CD14-positive monocyte (primary cell): ENCODE measurements around the gene AGAP1. TPM values are rescaled to one million over a fixed set of nuclear protein-coding genes. Genes with fewer than 3 reads are reported as not detected.

Experiments
- DNase-seq, 3 donors: peaks; one replicate each; pipeline ENCODE4 v3.0.0-alpha.2; 2011 to 2022
- H2AFZ ChIP-seq: 2 replicates; pipeline ENCODE4 v1.6.0; 2012; ENCODE audit warnings: mild to moderate bottlenecking, low read depth, low read length, inconsistent platforms; ENCODE audit not compliant: insufficient read depth, poor library complexity, severe bottlenecking
- H3K27ac ChIP-seq, 2 donors: 1 replicate in 1 of 2; 2 replicates in 1 of 2; pipeline ENCODE4 v1.5.1; 2012 to 2013; ENCODE audit warnings: low read length in 2 of 2, control low read depth in 1 of 2, inconsistent platforms in 1 of 2, low read depth in 1 of 2, mild to moderate bottlenecking in 1 of 2
- H3K27me3 ChIP-seq, 2 donors: one replicate each; pipeline versions ENCODE4 v1.6.0 to v1.6.1; 2011 to 2013; ENCODE audit warnings: low read length in 2 of 2; ENCODE audit not compliant: control insufficient read depth in 2 of 2, insufficient read depth in 2 of 2
- H3K36me3 ChIP-seq, 2 donors: replicated peaks in 1 of 2; 1 replicate in 1 of 2; 2 replicates in 1 of 2; pipeline versions ENCODE4 v1.5.1 to v1.6.1; 2012 to 2013; ENCODE audit warnings: low read length in 2 of 2, control low read depth in 1 of 2, inconsistent platforms in 1 of 2, mild to moderate bottlenecking in 1 of 2; ENCODE audit not compliant: insufficient read depth in 2 of 2, control insufficient read depth in 1 of 2
- H3K4me1 ChIP-seq, 2 donors: 1 replicate in 1 of 2; 2 replicates in 1 of 2; pipeline versions ENCODE4 v1.5.1 to v1.6.1; 2012 to 2013; ENCODE audit warnings: low read length in 2 of 2, control low read depth in 1 of 2, inconsistent platforms in 1 of 2, mild to moderate bottlenecking in 1 of 2, moderate library complexity in 1 of 2; ENCODE audit not compliant: insufficient read depth in 2 of 2, control insufficient read depth in 1 of 2
- H3K4me2 ChIP-seq: replicated peaks from 2 replicates; pipeline ENCODE3; 2012; ENCODE audit warnings: low read length, moderate library complexity, mild to moderate bottlenecking; ENCODE audit not compliant: poor library complexity, severe bottlenecking; ENCODE audit errors: extremely low read depth
- H3K4me3 ChIP-seq, 3 experiments: fragments of 200-600 bp in 1 of 3; sonication (generic) in 1 of 3; replicated peaks in 1 of 3; 1 replicate in 2 of 3; 2 replicates in 1 of 3; pipeline ENCODE4 v1.5.1; 2011 to 2013; ENCODE audit warnings: low read length in 3 of 3, mild to moderate bottlenecking in 3 of 3, control low read depth in 2 of 3, low read depth in 2 of 3, inconsistent platforms in 1 of 3, moderate library complexity in 1 of 3
- H3K79me2 ChIP-seq: 2 replicates; pipeline ENCODE4 v1.6.0; 2012; ENCODE audit warnings: mild to moderate bottlenecking, control low read depth, inconsistent platforms, low read length, moderate library complexity; ENCODE audit not compliant: insufficient read depth
- H3K9ac ChIP-seq: 2 replicates; pipeline ENCODE4 v1.6.0; 2017; ENCODE audit warnings: low read length, mild to moderate bottlenecking; ENCODE audit not compliant: insufficient read depth, poor library complexity, severe bottlenecking
- H3K9me3 ChIP-seq, 2 donors: replicated peaks in 1 of 2; 1 replicate in 1 of 2; 2 replicates in 1 of 2; pipeline versions ENCODE4 v1.5.1 to v1.6.1; 2012 to 2013; ENCODE audit warnings: low read length in 2 of 2, control low read depth in 1 of 2; ENCODE audit not compliant: control insufficient read depth in 1 of 2, insufficient read depth in 1 of 2
- H4K20me1 ChIP-seq: 2 replicates; pipeline ENCODE4 v1.6.0; 2012; ENCODE audit warnings: mild to moderate bottlenecking, low read length, control low read depth, moderate library complexity; ENCODE audit not compliant: insufficient read depth
- H3K27ac Mint-ChIP-seq, 7 donors: one replicate each; pipeline ENCODE4 v1.8.0; 2020; ENCODE audit warnings: mild to moderate bottlenecking in 7 of 7, mixed read lengths in 7 of 7, moderate library complexity in 6 of 7, inconsistent platforms in 2 of 7
- H3K27me3 Mint-ChIP-seq, 3 donors: one replicate each; pipeline ENCODE4 v1.8.0; 2021 to 2022; ENCODE audit warnings: low read depth in 3 of 3, mild to moderate bottlenecking in 3 of 3, mixed read lengths in 3 of 3, moderate library complexity in 3 of 3, inconsistent platforms in 1 of 3
- H3K36me3 Mint-ChIP-seq, 2 donors: one replicate each; pipeline ENCODE4 v1.8.0; 2020; ENCODE audit warnings: mixed read lengths in 2 of 2, inconsistent platforms in 1 of 2, mild to moderate bottlenecking in 1 of 2
- H3K4me1 Mint-ChIP-seq: one replicate; pipeline ENCODE4 v1.8.0; 2020; ENCODE audit warnings: mild to moderate bottlenecking, mixed read lengths
- H3K4me3 Mint-ChIP-seq, 2 donors: one replicate each; pipeline ENCODE4 v1.8.0; 2020; ENCODE audit warnings: mild to moderate bottlenecking in 2 of 2, mixed read lengths in 2 of 2, moderate library complexity in 1 of 2
- H3K9me3 Mint-ChIP-seq, 7 donors: one replicate each; pipeline ENCODE4 v1.8.0; 2020 to 2022; ENCODE audit warnings: mixed read lengths in 7 of 7, mild to moderate bottlenecking in 6 of 7, moderate library complexity in 6 of 7, inconsistent platforms in 2 of 7
- CTCF ChIP-seq: fragments of 200-600 bp; IDR thresholded peaks from one replicate; pipeline ENCODE4 v1.8.0; 2022; ENCODE audit warnings: antibody characterized with exemption, mild to moderate bottlenecking
- WGBS: methylation state at CpG from one replicate; pipeline ENCODE4 v1.1.5; 2013; ENCODE audit warnings: missing lambda C conversion rate; ENCODE audit not compliant: insufficient coverage; 5-methylcytosine and 5-hydroxymethylcytosine counted together
- intact Hi-C, 2 donors: fragments of 100-400 bp; cut with micrococcal nuclease; formaldehyde crosslinking; loops; one replicate each; pipeline versions ENCODE4 v1.15.0 to v1.15.1; 2023
- polyA plus RNA-seq, 3 donors: library from polyadenylated mRNA; depleted of rRNA in 1 of 3; unstranded in 2 of 3; stranded (reverse) in 1 of 3; fragments of 300-500 nt in 2 of 3; fragments of >200 nt in 1 of 3; fragmentation: Illumina TruSeq in 2 of 3; gene quantifications; 1 replicate in 2 of 3; 2 replicates in 1 of 3; pipeline ENCODE4 v1.2.3, GENCODE V29; 2012 to 2021

AGAP1 gene
- polyA plus RNA-seq, 3 donors, result 0.12 TPM; not detected in 2

GRCh38 chr2:235611349-235611748 is 117.5 kb downstream of the AGAP1 start:
- Histone ChIP-seq H3K9me3 (no peaks in the 10 kb centered on the region), H4K20me1 (no peaks in the 10 kb centered on the region), H3K9ac (no peak overlapping the region), H2AFZ (no peak overlapping the region), H3K36me3 (no peaks in the 10 kb centered on the region), H3K4me1 (peaks cover 8 to 11% of the 10 kb centered on the region in 2 donors), H3K4me2 (no peak overlapping the region), H3K27me3 (no peaks in the 10 kb centered on the region), H3K79me2 (no peaks in the 10 kb centered on the region), H3K4me3 (no peak overlapping the region), H3K27ac (no peak overlapping the region)
- H3K27me3 Mint-ChIP-seq, result peaks cover 0 to 10% (median 7%) of the 10 kb centered on the region in 3 donors
- TF ChIP-seq CTCF, result no peak
- no peak for DNase-seq
- no peak overlapping the region for H3K4me3 Mint-ChIP-seq
- no peaks in the 10 kb centered on the region for H3K36me3 Mint-ChIP-seq
- whole genome bisulfite sequencing, result no CpG with 5 or more reads among the region's 1 CpG
- intact Hi-C loops, result no loop called here
- peaks cover 15% of the 10 kb centered on the region for H3K4me1 Mint-ChIP-seq
- H3K9me3 Mint-ChIP-seq, result peaks cover 0 to 2% (median 0%) of the 10 kb centered on the region in 7 donors
- H3K27ac Mint-ChIP-seq, result no peak overlapping the region

- intact Hi-C loops, result no loop called here
- Histone ChIP-seq H3K4me2 (no peak overlapping the region), H3K79me2 (no peaks in the 10 kb centered on the region), H2AFZ (no peak overlapping the region), H3K4me3 (no peak overlapping the region), H4K20me1 (no peaks in the 10 kb centered on the region), H3K27ac (no peak overlapping the region), H3K9me3 (no peaks in the 10 kb centered on the region), H3K27me3 (no peaks in the 10 kb centered on the region), H3K4me1 (peaks cover 8 to 11% of the 10 kb centered on the region in 2 donors), H3K36me3 (no peaks in the 10 kb centered on the region), H3K9ac (no peak overlapping the region)
- no peak for DNase-seq
- peaks cover 0 to 8% (median 7%) of the 10 kb centered on the region in 3 donors for H3K27me3 Mint-ChIP-seq
- H3K36me3 Mint-ChIP-seq, result no peaks in the 10 kb centered on the region
- 80% methylated on average over 1 of the region's 7 CpGs for WGBS
- peaks cover 15% of the 10 kb centered on the region for H3K4me1 Mint-ChIP-seq
- TF ChIP-seq CTCF, result no peak
- H3K9me3 Mint-ChIP-seq, result peaks cover 0 to 2% (median 0%) of the 10 kb centered on the region in 7 donors
- no peak overlapping the region for H3K27ac Mint-ChIP-seq
- H3K4me3 Mint-ChIP-seq, result no peak overlapping the region
These were observed 117.9 kb downstream of the AGAP1 start for GRCh38 chr2:235611756-235612155.
